Kidney epithelial cell (primary cell): ENCODE measurements around the gene PXN. TPM values are rescaled to one million over a fixed set of nuclear protein-coding genes. Genes with fewer than 3 reads are reported as not detected.
A peak's percentile ranks its signal among the peaks of the same experiment; 100 is the strongest.

Experiments used
- DNase-seq: peaks from one replicate; pipeline ENCODE4 v3.0.0-alpha.2; 2010; ENCODE audit warnings: low read depth
- H3K27me3 ChIP-seq: 2 replicates; pipeline ENCODE4 v1.6.0; 2011; ENCODE audit warnings: low read length; ENCODE audit not compliant: control insufficient read depth, insufficient read depth
- H3K36me3 ChIP-seq: 2 replicates; pipeline ENCODE4 v1.5.1; 2011; ENCODE audit warnings: low read length; ENCODE audit not compliant: control insufficient read depth, insufficient read depth
- H3K4me3 ChIP-seq: 2 replicates; pipeline ENCODE4 v1.5.1; 2011; ENCODE audit warnings: low read depth, mild to moderate bottlenecking, control low read depth, low read length
- total RNA-seq: library from RNA; depleted of rRNA; stranded (reverse); fragments of >200 nt; gene quantifications from 2 replicates; pipeline ENCODE4 v1.2.3, GENCODE V29; 2015
- TF ChIP-seq, protein P1 (sequence below): IDR thresholded peaks from 2 replicates; pipeline ENCODE4 v1.5.1; 2011; ENCODE audit warnings: mild to moderate bottlenecking, moderate library complexity, low read length, control low read depth, inconsistent platforms; ENCODE audit not compliant: insufficient read depth, poor library complexity, severe bottlenecking

Gene PXN
- total RNA-seq = 88.1 and 94.3 TPM in 2 replicates

DNA sequence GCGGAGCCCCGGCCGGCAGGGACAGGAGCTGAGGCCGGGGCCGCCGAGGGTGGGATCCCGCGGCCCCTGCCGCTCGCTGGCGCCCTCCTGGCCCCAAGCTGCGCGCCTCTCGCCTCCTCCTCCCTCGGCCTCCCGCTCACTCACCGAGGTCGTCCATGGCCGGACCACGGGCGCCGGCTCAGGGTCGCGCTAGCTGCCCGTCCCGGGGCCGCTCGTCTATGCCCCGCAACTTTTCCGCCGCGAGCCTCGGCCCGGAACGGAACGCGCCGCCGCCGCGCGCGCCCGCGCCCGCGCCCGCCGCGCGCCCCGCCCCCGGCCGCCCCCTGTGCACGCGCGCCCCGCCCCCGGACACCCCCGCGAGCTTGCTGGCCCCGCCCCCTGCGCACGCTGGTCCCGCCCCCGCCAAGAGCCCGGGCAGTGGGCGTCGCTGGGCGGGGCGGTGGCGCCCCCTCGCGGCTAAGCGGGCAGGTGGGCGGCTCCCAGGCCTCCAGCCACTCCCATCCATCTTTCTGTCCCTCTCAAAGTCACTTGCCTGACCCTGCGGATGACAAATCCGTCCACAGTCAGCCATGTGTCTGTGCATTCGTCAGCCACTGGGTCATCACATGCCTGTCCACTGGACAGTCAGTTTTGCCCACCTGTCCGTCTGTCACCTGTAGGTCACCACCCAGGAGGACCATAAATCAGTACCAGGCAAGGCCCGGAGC is at the start of gene PXN:
Gene PXN, minus strand, starts transcription at position 258 of the 707 bp plus-strand sequence. Its CDS starts 101 bp downstream, at position 157.
- no peak for DNase-seq
- H3K27me3 ChIP-seq = no peaks in the 10 kb centered on the region
- no peaks in the 10 kb centered on the region for H3K36me3 ChIP-seq
- TF ChIP-seq, protein P1, sequence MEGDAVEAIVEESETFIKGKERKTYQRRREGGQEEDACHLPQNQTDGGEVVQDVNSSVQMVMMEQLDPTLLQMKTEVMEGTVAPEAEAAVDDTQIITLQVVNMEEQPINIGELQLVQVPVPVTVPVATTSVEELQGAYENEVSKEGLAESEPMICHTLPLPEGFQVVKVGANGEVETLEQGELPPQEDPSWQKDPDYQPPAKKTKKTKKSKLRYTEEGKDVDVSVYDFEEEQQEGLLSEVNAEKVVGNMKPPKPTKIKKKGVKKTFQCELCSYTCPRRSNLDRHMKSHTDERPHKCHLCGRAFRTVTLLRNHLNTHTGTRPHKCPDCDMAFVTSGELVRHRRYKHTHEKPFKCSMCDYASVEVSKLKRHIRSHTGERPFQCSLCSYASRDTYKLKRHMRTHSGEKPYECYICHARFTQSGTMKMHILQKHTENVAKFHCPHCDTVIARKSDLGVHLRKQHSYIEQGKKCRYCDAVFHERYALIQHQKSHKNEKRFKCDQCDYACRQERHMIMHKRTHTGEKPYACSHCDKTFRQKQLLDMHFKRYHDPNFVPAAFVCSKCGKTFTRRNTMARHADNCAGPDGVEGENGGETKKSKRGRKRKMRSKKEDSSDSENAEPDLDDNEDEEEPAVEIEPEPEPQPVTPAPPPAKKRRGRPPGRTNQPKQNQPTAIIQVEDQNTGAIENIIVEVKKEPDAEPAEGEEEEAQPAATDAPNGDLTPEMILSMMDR = peak; percentile 58
- H3K4me3 ChIP-seq = peak within 1 kb of the TSS; percentile 92

DNA sequence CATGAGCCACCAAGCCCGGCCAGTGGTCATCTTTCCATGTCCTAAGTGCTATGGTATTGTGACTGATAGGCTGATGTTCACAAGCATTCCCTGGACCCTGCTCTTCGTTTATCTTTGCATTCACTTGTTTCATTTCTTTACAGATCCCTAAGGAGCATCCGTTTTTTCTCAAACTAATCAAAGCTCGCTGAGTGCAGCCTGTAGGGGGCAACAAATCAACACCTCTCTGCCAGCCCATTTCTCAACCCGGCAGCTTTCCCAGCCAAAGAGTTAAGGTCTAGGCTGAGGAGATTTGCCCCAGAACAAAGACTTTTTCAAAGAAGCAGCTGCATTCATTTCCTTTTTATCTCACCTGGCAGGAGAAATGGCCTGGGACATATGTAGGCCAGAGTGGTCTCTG is 48.7 kb upstream of the PXN start:
- Histone ChIP-seq H3K27me3 (no peaks in the 10 kb centered on the region), H3K4me3 (no peak overlapping the region), H3K36me3 (no peaks in the 10 kb centered on the region)
- TF ChIP-seq, protein P1 = no peak
- DNase-seq = no peak

- Histone ChIP-seq H3K4me3 (peak within 1 kb of the TSS; percentile 49), H3K27me3 (no peaks in the 10 kb centered on the region), H3K36me3 (no peaks in the 10 kb centered on the region)
- TF ChIP-seq, protein P1 = peak; percentile 89
- peak; percentile 81 for DNase-seq
Observed at GRCh38 chr12:120301962-120302815, 36.7 kb upstream of the PXN start, which contains the start of gene SIRT4. Gene SIRT4, plus strand, starts transcription at chr12:120302321. Its CDS starts 1,241 bp downstream, at chr12:120303562.

DNA sequence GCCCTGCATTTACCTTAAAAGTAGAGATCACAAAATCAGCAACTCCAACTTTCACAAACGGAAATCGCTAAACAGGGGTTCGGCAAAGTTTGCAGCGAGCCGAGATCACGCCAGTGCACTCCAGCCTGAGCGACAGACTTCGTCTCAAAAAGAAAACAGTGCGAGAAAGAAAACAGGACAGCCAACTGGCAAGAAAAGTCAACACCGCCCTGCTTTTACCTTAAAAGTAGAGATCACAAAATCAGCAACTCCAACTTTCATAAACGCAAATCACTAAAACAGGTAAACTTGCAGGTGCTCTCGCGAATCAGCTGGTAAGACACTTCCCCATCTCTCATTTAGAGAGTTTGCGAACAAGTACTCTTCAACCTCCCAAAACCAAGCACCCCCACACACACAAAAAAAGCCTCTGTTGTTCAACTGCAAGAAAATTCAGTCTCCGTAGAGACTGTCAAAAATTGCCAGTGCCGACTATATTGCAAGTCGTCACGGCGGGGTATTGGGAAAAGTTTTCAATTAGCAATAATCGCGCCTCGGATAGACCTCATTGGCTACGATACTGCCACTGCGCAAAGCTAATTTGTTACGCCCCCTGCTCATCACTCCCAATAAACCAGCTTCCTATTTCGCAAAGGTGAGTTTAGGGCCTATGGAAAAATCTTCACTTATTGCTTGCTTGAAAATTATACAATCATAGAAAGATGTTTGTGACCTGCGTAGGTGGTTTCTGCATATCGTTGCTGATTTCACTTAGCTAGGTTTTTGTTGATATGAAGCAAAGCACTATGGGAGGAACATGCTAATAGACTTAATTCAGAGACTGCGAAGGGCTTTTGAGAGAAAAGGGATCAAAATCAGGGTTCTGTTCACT is 27.4 kb upstream of the PXN start, which contains the start of gene RNU4-1:
Gene RNU4-1, minus strand, starts transcription at position 577 of the 871 bp plus-strand sequence.
- Histone ChIP-seq H3K27me3 (no peaks in the 10 kb centered on the region), H3K36me3 (no peaks in the 10 kb centered on the region)
- peak; percentile 88 for DNase-seq

DNA sequence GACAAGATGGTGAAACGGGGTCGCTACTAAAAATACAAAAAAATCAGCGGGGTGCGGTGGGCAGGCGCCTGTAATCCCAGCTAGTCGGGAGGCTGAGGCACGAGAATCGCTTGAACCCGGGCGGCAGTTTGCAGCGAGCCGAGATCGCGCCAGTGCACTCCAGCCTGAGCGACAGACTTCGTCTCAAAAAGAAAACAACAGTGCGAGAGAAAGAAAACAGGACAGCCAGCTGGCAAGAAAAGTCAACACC is 26.8 kb upstream of the PXN start:
- Histone ChIP-seq H3K4me3 (peak overlapping the region; percentile 34), H3K36me3 (no peaks in the 10 kb centered on the region), H3K27me3 (no peaks in the 10 kb centered on the region)
- TF ChIP-seq, protein P1 = no peak
- no peak for DNase-seq

More for the DNA sequence above, 27.4 kb upstream of the PXN start, which contains the start of gene RNU4-1:
- TF ChIP-seq, protein P1 = no peak
- peak within 1 kb of the TSS; percentile 34 for H3K4me3 ChIP-seq
